Peyer's patch (tissue), 4 donors: ENCODE measurements around the gene N4BP3.

Experiments
- POLR2A ChIP-seq, 2 donors: fragments of 450-650 bp; IDR thresholded peaks; one replicate each; pipeline ENCODE4 v1.5.1; 2017; ENCODE audit warnings: antibody characterized with exemption in 2 of 2, mild to moderate bottlenecking in 2 of 2, moderate library complexity in 2 of 2
- TF ChIP-seq, protein P1 (sequence below), 6 experiments: fragments of 450-650 bp in 4 of 6; fragments of 200-600 bp in 2 of 6; sonication (generic) in 1 of 6; IDR thresholded peaks; one replicate each; pipeline ENCODE4 v1.5.1; 2017 to 2019; ENCODE audit warnings: antibody characterized with exemption in 6 of 6, mild to moderate bottlenecking in 3 of 6, moderate library complexity in 1 of 6

DNA sequence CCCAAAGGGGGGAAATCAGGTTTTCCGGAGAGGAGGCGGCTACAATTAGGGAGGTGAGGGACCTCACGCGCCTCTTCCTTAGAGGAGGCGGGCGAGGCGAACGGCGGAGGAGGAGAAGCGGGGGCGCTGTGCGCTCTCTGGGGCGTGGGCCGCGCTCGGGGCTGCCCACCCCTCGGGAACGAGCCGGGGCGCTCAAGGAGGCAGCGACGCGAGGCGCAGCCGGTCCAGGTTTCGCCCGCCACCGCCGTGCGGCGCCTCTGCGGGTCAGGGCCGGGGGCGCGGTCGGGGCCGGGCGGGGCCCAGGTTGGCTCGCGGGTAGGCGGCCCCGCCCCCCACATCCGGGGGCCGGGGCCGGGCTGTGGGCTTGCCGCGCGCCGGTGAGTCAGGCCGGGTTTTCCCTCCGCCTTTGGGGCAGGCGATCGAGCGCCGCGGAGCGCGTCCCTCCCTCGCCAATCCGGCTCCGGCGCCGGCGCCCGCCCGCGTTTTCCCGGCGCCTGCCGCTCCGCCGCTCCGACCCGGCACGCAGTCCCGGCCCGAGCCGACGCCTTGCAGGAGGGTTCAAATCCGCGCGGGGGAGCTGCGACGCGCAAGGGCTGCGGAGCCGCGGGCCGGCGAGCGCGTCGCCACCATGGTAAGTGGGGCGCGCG is at the start of gene N4BP3:
- TF ChIP-seq, protein P1, sequence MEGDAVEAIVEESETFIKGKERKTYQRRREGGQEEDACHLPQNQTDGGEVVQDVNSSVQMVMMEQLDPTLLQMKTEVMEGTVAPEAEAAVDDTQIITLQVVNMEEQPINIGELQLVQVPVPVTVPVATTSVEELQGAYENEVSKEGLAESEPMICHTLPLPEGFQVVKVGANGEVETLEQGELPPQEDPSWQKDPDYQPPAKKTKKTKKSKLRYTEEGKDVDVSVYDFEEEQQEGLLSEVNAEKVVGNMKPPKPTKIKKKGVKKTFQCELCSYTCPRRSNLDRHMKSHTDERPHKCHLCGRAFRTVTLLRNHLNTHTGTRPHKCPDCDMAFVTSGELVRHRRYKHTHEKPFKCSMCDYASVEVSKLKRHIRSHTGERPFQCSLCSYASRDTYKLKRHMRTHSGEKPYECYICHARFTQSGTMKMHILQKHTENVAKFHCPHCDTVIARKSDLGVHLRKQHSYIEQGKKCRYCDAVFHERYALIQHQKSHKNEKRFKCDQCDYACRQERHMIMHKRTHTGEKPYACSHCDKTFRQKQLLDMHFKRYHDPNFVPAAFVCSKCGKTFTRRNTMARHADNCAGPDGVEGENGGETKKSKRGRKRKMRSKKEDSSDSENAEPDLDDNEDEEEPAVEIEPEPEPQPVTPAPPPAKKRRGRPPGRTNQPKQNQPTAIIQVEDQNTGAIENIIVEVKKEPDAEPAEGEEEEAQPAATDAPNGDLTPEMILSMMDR (IDR thresholded peaks at IDR 0.05) = no peak
- no peak for TF ChIP-seq POLR2A (IDR thresholded peaks at IDR 0.05)
